SU-DHL-6 (cell line): ENCODE data around the gene GJB3.

Experiments used
- H2AFZ ChIP-seq: fragments of 200-600 bp; sonication (generic); 2 replicates; pipeline ENCODE4 v1.6.1; 2014; ENCODE audit warnings: low read depth, mild to moderate bottlenecking, moderate library complexity, mixed read lengths, antibody characterized with exemption, low read length; ENCODE audit not compliant: severe bottlenecking
- H3F3A ChIP-seq: fragments of 200-600 bp; shearing (Covaris generic); 2 replicates; pipeline ENCODE4 v1.6.0; 2016; ENCODE audit warnings: antibody characterized with exemption, mild to moderate bottlenecking; ENCODE audit not compliant: insufficient read depth
- H3K27ac ChIP-seq: fragments of 200-600 bp; sonication (generic); 2 replicates; pipeline ENCODE4 v1.5.1; 2016; ENCODE audit warnings: low read depth, mild to moderate bottlenecking, low read length, moderate library complexity, mixed read lengths
- H3K27me3 ChIP-seq: fragments of 200-600 bp; sonication (generic), shearing (Covaris generic); 2 replicates; pipeline ENCODE4 v1.6.0; 2014; ENCODE audit warnings: mild to moderate bottlenecking, low read length
- H3K36me3 ChIP-seq: fragments of 200-600 bp; sonication (generic); 2 replicates; pipeline ENCODE4 v1.6.1; 2014; ENCODE audit warnings: mild to moderate bottlenecking, low read length, mixed read lengths
- H3K4me2 ChIP-seq: fragments of 300-600, 200-600 bp; shearing (Covaris generic), sonication (generic); 2 replicates; pipeline ENCODE4 v1.6.0; 2014; ENCODE audit warnings: low read length, low read depth, mild to moderate bottlenecking; ENCODE audit not compliant: poor library complexity, severe bottlenecking
- H3K4me3 ChIP-seq: fragments of 200-600 bp; sonication (generic); 2 replicates; pipeline ENCODE4 v1.5.1; 2014; ENCODE audit warnings: antibody characterized with exemption, low read length, mild to moderate bottlenecking, mixed read lengths; ENCODE audit not compliant: insufficient read depth, poor library complexity, severe bottlenecking
- H3K79me2 ChIP-seq: fragments of 200-600 bp; sonication (generic); 2 replicates; pipeline ENCODE4 v1.6.1; 2014; ENCODE audit warnings: mild to moderate bottlenecking, low read length, moderate library complexity; ENCODE audit not compliant: insufficient read depth
- H3K9ac ChIP-seq: fragments of 200-600 bp; sonication (generic); 2 replicates; pipeline ENCODE4 v1.7.0; 2014; ENCODE audit warnings: mild to moderate bottlenecking, low read length
- H3K9me2 ChIP-seq: fragments of 200-600 bp; sonication (generic); replicated peaks from 2 replicates; pipeline ENCODE4 v1.6.1; 2014; ENCODE audit warnings: low read length; ENCODE audit not compliant: insufficient read depth
- H3K9me3 ChIP-seq: fragments of 200-600 bp; sonication (generic); 2 replicates; pipeline ENCODE4 v1.6.1; 2014; ENCODE audit warnings: low read length, mixed read lengths; ENCODE audit not compliant: insufficient read depth
- H4K20me1 ChIP-seq: fragments of 200-600 bp; sonication (generic); 2 replicates; pipeline ENCODE4 v1.6.1; 2014; ENCODE audit warnings: low read depth, mild to moderate bottlenecking, antibody characterized with exemption, low read length, moderate library complexity, mixed read lengths
- EZH2phosphoT487 ChIP-seq: fragments of 200-600 bp; sonication (generic), shearing (Covaris generic); conservative IDR thresholded peaks from 2 replicates; pipeline ENCODE4 v1.6.1; 2018; ENCODE audit warnings: mild to moderate bottlenecking, antibody characterized with exemption, low read length, moderate library complexity, mixed read lengths
- TF ChIP-seq, protein P1 (sequence below): fragments of 200-600 bp; sonication (generic); IDR thresholded peaks from one replicate; pipeline ENCODE4 v1.5.1; 2017; ENCODE audit warnings: antibody characterized with exemption, mild to moderate bottlenecking, low read length, moderate library complexity; ENCODE audit not compliant: insufficient read depth, poor library complexity, severe bottlenecking

GJB3 gene

GRCh38 chr1:34781844-34782391, 904 bp downstream of the GJB3 start:
- no peak overlapping the region for H3K4me3 ChIP-seq
- TF ChIP-seq EZH2phosphoT487 = no peak
- TF ChIP-seq, protein P1, sequence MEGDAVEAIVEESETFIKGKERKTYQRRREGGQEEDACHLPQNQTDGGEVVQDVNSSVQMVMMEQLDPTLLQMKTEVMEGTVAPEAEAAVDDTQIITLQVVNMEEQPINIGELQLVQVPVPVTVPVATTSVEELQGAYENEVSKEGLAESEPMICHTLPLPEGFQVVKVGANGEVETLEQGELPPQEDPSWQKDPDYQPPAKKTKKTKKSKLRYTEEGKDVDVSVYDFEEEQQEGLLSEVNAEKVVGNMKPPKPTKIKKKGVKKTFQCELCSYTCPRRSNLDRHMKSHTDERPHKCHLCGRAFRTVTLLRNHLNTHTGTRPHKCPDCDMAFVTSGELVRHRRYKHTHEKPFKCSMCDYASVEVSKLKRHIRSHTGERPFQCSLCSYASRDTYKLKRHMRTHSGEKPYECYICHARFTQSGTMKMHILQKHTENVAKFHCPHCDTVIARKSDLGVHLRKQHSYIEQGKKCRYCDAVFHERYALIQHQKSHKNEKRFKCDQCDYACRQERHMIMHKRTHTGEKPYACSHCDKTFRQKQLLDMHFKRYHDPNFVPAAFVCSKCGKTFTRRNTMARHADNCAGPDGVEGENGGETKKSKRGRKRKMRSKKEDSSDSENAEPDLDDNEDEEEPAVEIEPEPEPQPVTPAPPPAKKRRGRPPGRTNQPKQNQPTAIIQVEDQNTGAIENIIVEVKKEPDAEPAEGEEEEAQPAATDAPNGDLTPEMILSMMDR = no peak

DNA sequence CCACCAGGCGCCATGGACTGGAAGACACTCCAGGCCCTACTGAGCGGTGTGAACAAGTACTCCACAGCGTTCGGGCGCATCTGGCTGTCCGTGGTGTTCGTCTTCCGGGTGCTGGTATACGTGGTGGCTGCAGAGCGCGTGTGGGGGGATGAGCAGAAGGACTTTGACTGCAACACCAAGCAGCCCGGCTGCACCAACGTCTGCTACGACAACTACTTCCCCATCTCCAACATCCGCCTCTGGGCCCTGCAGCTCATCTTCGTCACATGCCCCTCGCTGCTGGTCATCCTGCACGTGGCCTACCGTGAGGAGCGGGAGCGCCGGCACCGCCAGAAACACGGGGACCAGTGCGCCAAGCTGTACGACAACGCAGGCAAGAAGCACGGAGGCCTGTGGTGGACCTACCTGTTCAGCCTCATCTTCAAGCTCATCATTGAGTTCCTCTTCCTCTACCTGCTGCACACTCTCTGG, 3.8 kb downstream of the GJB3 start:
- Histone ChIP-seq H3K9me3 (no peaks in the 10 kb centered on the region), H3K27ac (no peak overlapping the region), H4K20me1 (no peaks in the 10 kb centered on the region), H3K4me2 (no peak overlapping the region), H3K36me3 (no peaks in the 10 kb centered on the region), H3K9me2 (no peaks in the 10 kb centered on the region), H2AFZ (no peak overlapping the region), H3K27me3 (no peaks in the 10 kb centered on the region), H3K4me3 (no peak overlapping the region), H3K9ac (no peak overlapping the region), H3F3A (no peaks in the 10 kb centered on the region), H3K79me2 (no peaks in the 10 kb centered on the region)
- TF ChIP-seq EZH2phosphoT487 = no peak
- TF ChIP-seq, protein P1 = no peak

More at GRCh38 chr1:34781844-34782391, 904 bp downstream of the GJB3 start:
- Histone ChIP-seq H3K79me2 (no peaks in the 10 kb centered on the region), H4K20me1 (no peaks in the 10 kb centered on the region; the same call in 1 of the 2 replicates), H3F3A (no peaks in the 10 kb centered on the region), H3K27ac (no peak overlapping the region), H3K4me2 (no peak overlapping the region), H2AFZ (no peak overlapping the region), H3K36me3 (no peaks in the 10 kb centered on the region), H3K9ac (no peak overlapping the region), H3K27me3 (no peaks in the 10 kb centered on the region), H3K9me2 (no peaks in the 10 kb centered on the region), H3K9me3 (no peaks in the 10 kb centered on the region)

GRCh38 chr1:34785231-34785874, 4.3 kb downstream of the GJB3 start:
- Histone ChIP-seq H3K79me2 (no peaks in the 10 kb centered on the region), H3K36me3 (no peaks in the 10 kb centered on the region), H2AFZ (no peak overlapping the region), H3K4me3 (no peak overlapping the region), H3K9me2 (no peaks in the 10 kb centered on the region), H3K27ac (no peak overlapping the region), H3K27me3 (no peaks in the 10 kb centered on the region), H3K4me2 (no peak overlapping the region), H4K20me1 (no peaks in the 10 kb centered on the region), H3K9ac (no peak overlapping the region), H3K9me3 (no peaks in the 10 kb centered on the region), H3F3A (no peaks in the 10 kb centered on the region)
- TF ChIP-seq EZH2phosphoT487 = no peak
- TF ChIP-seq, protein P1 = no peak
